GM21447 (cell line): ENCODE measurements around the gene SNRNP200.

ENCODE experiments used
- ATAC-seq: cut with Tn5 transposase; IDR thresholded peaks from one replicate; pipeline ENCODE4 v1.9.1; 2021; ENCODE audit not compliant: unreplicated experiment

SNRNP200 gene

GRCh38 chr2:96253006-96253405 lies 52.3 kb downstream of the SNRNP200 start:
- no peak for ATAC-seq

- ATAC-seq: no peak
Observed at GRCh38 chr2:96252526-96252925, 52.8 kb downstream of the SNRNP200 start.

- no peak for ATAC-seq
Observed at GRCh38 chr2:96251721-96252292, 53.5 kb downstream of the SNRNP200 start.

- ATAC-seq: no peak
Observed at GRCh38 chr2:96250188-96250587, 55.2 kb downstream of the SNRNP200 start.

GRCh38 chr2:96249654-96250053 lies 55.7 kb downstream of the SNRNP200 start:
- ATAC-seq: no peak

- ATAC-seq: no peak
Observed at GRCh38 chr2:96248624-96249023, 56.7 kb downstream of the SNRNP200 start.

GRCh38 chr2:96247896-96248295 lies 57.5 kb downstream of the SNRNP200 start:
- no peak for ATAC-seq

- no peak for ATAC-seq
Observed at GRCh38 chr2:96247009-96247408, 58.3 kb downstream of the SNRNP200 start.

GRCh38 chr2:96245609-96246390 lies 59.5 kb downstream of the SNRNP200 start:
- ATAC-seq: no peak

- no peak for ATAC-seq
Observed at GRCh38 chr2:96243843-96244242, 61.5 kb downstream of the SNRNP200 start.

GRCh38 chr2:96241900-96242611 lies 63.3 kb downstream of the SNRNP200 start:
- peak; percentile 88 for ATAC-seq

GRCh38 chr2:96241227-96241626 lies 64.1 kb downstream of the SNRNP200 start:
- ATAC-seq: no peak

GRCh38 chr2:96240341-96241038 lies 64.9 kb downstream of the SNRNP200 start:
- ATAC-seq: no peak

GRCh38 chr2:96239745-96240264 lies 65.5 kb downstream of the SNRNP200 start:
- ATAC-seq: no peak

GRCh38 chr2:96239091-96239490 lies 66.3 kb downstream of the SNRNP200 start:
- no peak for ATAC-seq

GRCh38 chr2:96238266-96238665 lies 67.1 kb downstream of the SNRNP200 start:
- no peak for ATAC-seq

- no peak for ATAC-seq
Observed at GRCh38 chr2:96236882-96237281, 68.5 kb downstream of the SNRNP200 start.

GRCh38 chr2:96233880-96234316 lies 71.4 kb downstream of the SNRNP200 start:
- peak; percentile 93 for ATAC-seq

- no peak for ATAC-seq
Observed at GRCh38 chr2:96233436-96233835, 71.9 kb downstream of the SNRNP200 start.

- ATAC-seq: no peak
Observed at GRCh38 chr2:96231316-96231715, 74.0 kb downstream of the SNRNP200 start.

- ATAC-seq: peak; percentile 87
Observed at GRCh38 chr2:96225016-96225533, 80.3 kb downstream of the SNRNP200 start.
